ENCODE data around the gene RNF213. TPM values are rescaled to one million over a fixed set of nuclear protein-coding genes. Genes with fewer than 3 reads are reported as not detected.
A peak's percentile ranks its signal among the peaks of the same experiment; 100 is the strongest.

RNF213 gene
- total RNA-seq, 1 experiment from 2014 or later: 44.5 TPM

DNA sequence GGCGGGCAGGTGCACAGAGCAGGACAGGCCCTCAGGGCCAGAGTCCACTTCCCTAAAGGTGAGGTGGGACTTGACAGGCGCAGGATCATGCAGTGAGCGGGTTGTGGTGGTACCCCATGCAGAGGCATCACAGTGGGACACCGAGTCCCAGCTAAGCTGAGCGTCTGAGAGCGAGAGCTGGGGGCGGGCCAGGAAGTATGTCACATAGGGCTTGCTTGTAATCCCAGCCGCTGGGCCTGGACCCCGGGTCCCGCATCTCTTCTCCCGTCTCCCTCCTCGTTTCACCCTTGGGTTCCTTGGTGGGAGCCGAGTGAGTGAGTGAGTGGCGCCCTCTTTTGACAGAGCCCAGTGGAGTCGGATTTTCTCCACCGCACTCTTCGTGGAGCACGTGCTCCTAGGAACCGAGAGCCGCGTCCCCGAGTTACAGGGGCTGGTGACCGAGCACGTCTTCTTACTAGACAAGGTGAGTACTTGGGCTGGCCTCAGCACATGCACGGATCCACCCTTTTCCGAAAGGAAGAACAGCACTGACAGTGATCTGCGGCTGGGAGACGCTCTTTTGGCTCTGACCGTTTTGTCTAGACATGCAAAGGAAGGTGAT, 103.5 kb downstream of the RNF213 start:
- Histone ChIP-seq H4K20me1 (ENCODE audit: insufficient read depth) (no peaks in the 10 kb centered on the region), H3K9me2 (ENCODE audit: insufficient read depth) (no peaks in the 10 kb centered on the region), H3K4me2 (ENCODE audit: low read length) (no peak overlapping the region), H3K4me3 (replicated peaks in 1 of 2; ENCODE audit: low read depth in 1 of 2, low read length in 2 of 2) (no peak overlapping the region), H3K9ac (ENCODE audit: low read length) (no peak overlapping the region), H3K36me3 (ENCODE audit: control insufficient read depth in 1 of 2, insufficient read depth in 2 of 2, low read length in 2 of 2) (peaks cover 18 to 34% of the 10 kb centered on the region in 2 experiments), H3K27ac (ENCODE audit: low read depth, low read length) (no peak overlapping the region), H3K9me3 (ENCODE audit: control insufficient read depth in 1 of 2, insufficient read depth in 1 of 2, low read depth in 1 of 2, low read length in 2 of 2) (peaks cover 0 to 6% of the 10 kb centered on the region in 2 experiments; a peak in 2 of 4 replicates), H3K4me1 (ENCODE audit: control insufficient read depth in 1 of 2, insufficient read depth in 2 of 2, low read length in 2 of 2) (no peaks in the 10 kb centered on the region), H3K27me3 (ENCODE audit: insufficient read depth, low read length) (no peaks in the 10 kb centered on the region), H2AFZ (ENCODE audit: low read depth, low read length, poor library complexity, severe bottlenecking) (no peak overlapping the region), H3K79me2 (ENCODE audit: insufficient read depth, low read length) (no peaks in the 10 kb centered on the region)
- RAD21 ChIA-PET (ENCODE audit: low non-redundant PET in 1 of 2, low total read pairs in 2 of 2, uncharacterized antibody in 2 of 2, unreplicated experiment in 2 of 2): no interaction called here
- POLR2A ChIA-PET: no interaction called here
- intact Hi-C loops (cut with micrococcal nuclease): loop anchor here (1.0 to 2.0 kb wide), 2 partner anchors 168 to 355 kb away; no protein-coding TSS in a partner anchor
- no TSS peak for BruUV-seq (replicated peaks)
- TF ChIP-seq RAD21 (IDR thresholded peaks at IDR 0.05; ENCODE audit: low read depth) (peak; percentile 81), ELF1 (IDR thresholded peaks at IDR 0.05; ENCODE audit: borderline replicate concordance, low read depth) (no peak), POLR2A (IDR thresholded peaks at IDR 0.05; ENCODE audit: borderline replicate concordance, extremely low read depth, insufficient read depth, insufficient read length) (no peak), SP1 (IDR thresholded peaks at IDR 0.05; ENCODE audit: low read depth) (no peak)
- TF ChIP-seq, protein P1, sequence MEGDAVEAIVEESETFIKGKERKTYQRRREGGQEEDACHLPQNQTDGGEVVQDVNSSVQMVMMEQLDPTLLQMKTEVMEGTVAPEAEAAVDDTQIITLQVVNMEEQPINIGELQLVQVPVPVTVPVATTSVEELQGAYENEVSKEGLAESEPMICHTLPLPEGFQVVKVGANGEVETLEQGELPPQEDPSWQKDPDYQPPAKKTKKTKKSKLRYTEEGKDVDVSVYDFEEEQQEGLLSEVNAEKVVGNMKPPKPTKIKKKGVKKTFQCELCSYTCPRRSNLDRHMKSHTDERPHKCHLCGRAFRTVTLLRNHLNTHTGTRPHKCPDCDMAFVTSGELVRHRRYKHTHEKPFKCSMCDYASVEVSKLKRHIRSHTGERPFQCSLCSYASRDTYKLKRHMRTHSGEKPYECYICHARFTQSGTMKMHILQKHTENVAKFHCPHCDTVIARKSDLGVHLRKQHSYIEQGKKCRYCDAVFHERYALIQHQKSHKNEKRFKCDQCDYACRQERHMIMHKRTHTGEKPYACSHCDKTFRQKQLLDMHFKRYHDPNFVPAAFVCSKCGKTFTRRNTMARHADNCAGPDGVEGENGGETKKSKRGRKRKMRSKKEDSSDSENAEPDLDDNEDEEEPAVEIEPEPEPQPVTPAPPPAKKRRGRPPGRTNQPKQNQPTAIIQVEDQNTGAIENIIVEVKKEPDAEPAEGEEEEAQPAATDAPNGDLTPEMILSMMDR (IDR thresholded peaks at IDR 0.05 in 2 of 3, conservative IDR thresholded peaks at IDR 0.05 in 1 of 3; ENCODE audit: borderline replicate concordance in 1 of 3, insufficient read depth in 1 of 3, low read depth in 2 of 3, low read length in 2 of 3): peak; percentile 59 to 77 (median 74); a peak in 5 of 6 replicates
- DNase-seq (ENCODE audit: low read depth, low spot score) (peak; percentile 8), ATAC-seq (peak; percentile 86)
- CTCF ChIA-PET: no interaction called here
